Measurements from ENCODE around the gene GRIA4.
A peak's percentile ranks its signal among the peaks of the same experiment; 100 is the strongest.
"Not testable (repeated sequence)": the region's sequence is repeated elsewhere in the genome, so short reads cannot be mapped to it uniquely, and the experiment has no call there.

GRIA4 gene

GRCh38 chr11:105720096-105720495 is 110.2 kb downstream of the GRIA4 start:
- no peak for DNase-seq

GRCh38 chr11:105723269-105723668 is 113.4 kb downstream of the GRIA4 start:
- DNase-seq = no peak

GRCh38 chr11:105732611-105733010 is 122.7 kb downstream of the GRIA4 start:
- no peak for DNase-seq

- DNase-seq = no peak
These were observed 124.6 kb downstream of the GRIA4 start for GRCh38 chr11:105734426-105734825.

GRCh38 chr11:105738251-105738650 is 128.4 kb downstream of the GRIA4 start:
- DNase-seq = no peak

GRCh38 chr11:105738986-105739795 is 129.3 kb downstream of the GRIA4 start:
- no peak for DNase-seq

- DNase-seq = no peak
These were observed 130.5 kb downstream of the GRIA4 start for GRCh38 chr11:105740164-105740903.

GRCh38 chr11:105741488-105742020 is 131.7 kb downstream of the GRIA4 start:
- DNase-seq = no peak

GRCh38 chr11:105754260-105754659 is 144.4 kb downstream of the GRIA4 start:
- no peak for DNase-seq

GRCh38 chr11:105754716-105755115 is 144.8 kb downstream of the GRIA4 start:
- DNase-seq = no peak

GRCh38 chr11:105757107-105757506 is 147.2 kb downstream of the GRIA4 start:
- DNase-seq = no peak

GRCh38 chr11:105763594-105763993 is 153.7 kb downstream of the GRIA4 start:
- peak; percentile 40 to 52 for DNase-seq

- peak in 1 of 2 experiments; percentile 27 for DNase-seq
These were observed 158.1 kb downstream of the GRIA4 start for GRCh38 chr11:105767931-105768330.

- DNase-seq = no peak
These were observed 159.8 kb downstream of the GRIA4 start for GRCh38 chr11:105769627-105770026.

- not testable (repeated sequence) for DNase-seq
These were observed 163.6 kb downstream of the GRIA4 start for GRCh38 chr11:105773452-105773851.

GRCh38 chr11:105774899-105775298 is 165.0 kb downstream of the GRIA4 start:
- DNase-seq = no peak

- DNase-seq = no peak
These were observed 171.1 kb downstream of the GRIA4 start for GRCh38 chr11:105780781-105781525.

- DNase-seq = no peak
These were observed 171.9 kb downstream of the GRIA4 start for GRCh38 chr11:105781807-105782206.

GRCh38 chr11:105783216-105783615 is 173.3 kb downstream of the GRIA4 start:
- DNase-seq = no peak

GRCh38 chr11:105785850-105786249 is 176.0 kb downstream of the GRIA4 start:
- DNase-seq = not testable (repeated sequence)

GRCh38 chr11:105786741-105787140 is 176.9 kb downstream of the GRIA4 start:
- no peak for DNase-seq

- DNase-seq = peak in 1 of 2 experiments; percentile 40
These were observed 179.9 kb downstream of the GRIA4 start for GRCh38 chr11:105789579-105790420.

Measured in cerebellar nuclear complex (tissue), 1 donor.